NCI-H146 treated with DMSO at 0.1 percent for 48 hours (cell line): ENCODE measurements around the gene WNK2.

ENCODE experiments used
- DNase-seq: peaks from one replicate; lab custom pipeline; 2025; ENCODE audit not compliant: unreplicated experiment; lab: John Stamatoyannopoulos, UW

Gene WNK2

GRCh38 chr9:93161786-93162562 is 22.0 kb upstream of the WNK2 start:
- no peak for DNase-seq

GRCh38 chr9:93164085-93164484 is 19.9 kb upstream of the WNK2 start:
- no peak for DNase-seq

- no peak for DNase-seq
Measured at GRCh38 chr9:93166699-93167098, 17.2 kb upstream of the WNK2 start.

GRCh38 chr9:93167185-93167584 is 16.8 kb upstream of the WNK2 start:
- no peak for DNase-seq

- no peak for DNase-seq
Measured at GRCh38 chr9:93167838-93168237, 16.1 kb upstream of the WNK2 start.

GRCh38 chr9:93168581-93168980 is 15.4 kb upstream of the WNK2 start:
- no peak for DNase-seq

- no peak for DNase-seq
Measured at GRCh38 chr9:93169444-93169843, 14.5 kb upstream of the WNK2 start.

GRCh38 chr9:93170571-93170970 is 13.4 kb upstream of the WNK2 start:
- no peak for DNase-seq

- DNase-seq = no peak
Measured at GRCh38 chr9:93171261-93171990, 12.5 kb upstream of the WNK2 start.

GRCh38 chr9:93172666-93173364 is 11.1 kb upstream of the WNK2 start:
- no peak for DNase-seq

GRCh38 chr9:93173365-93174051 is 10.4 kb upstream of the WNK2 start:
- no peak for DNase-seq

- no peak for DNase-seq
Measured at GRCh38 chr9:93174976-93175375, 9.0 kb upstream of the WNK2 start.

GRCh38 chr9:93177676-93178075 is 6.3 kb upstream of the WNK2 start:
- DNase-seq = no peak

GRCh38 chr9:93178851-93179786 is 4.8 kb upstream of the WNK2 start:
- DNase-seq = no peak

- DNase-seq = no peak
Measured at GRCh38 chr9:93180938-93181337, 3.0 kb upstream of the WNK2 start.

- no peak for DNase-seq
Measured at GRCh38 chr9:93181672-93182435, 2.1 kb upstream of the WNK2 start.

- no peak for DNase-seq
Measured at GRCh38 chr9:93182572-93182971, 1.4 kb upstream of the WNK2 start.

GRCh38 chr9:93183131-93183662 is 742 bp upstream of the WNK2 start:
- no peak for DNase-seq
